Skeletal muscle tissue (tissue), 4 donors: ENCODE data around the gene GNAT1. TPM values are rescaled to one million over a fixed set of nuclear protein-coding genes. Genes with fewer than 3 reads are reported as not detected.

Source experiments
- H3K27ac ChIP-seq: one replicate; pipeline ENCODE4 v1.7.0; 2013; ENCODE audit warnings: mild to moderate bottlenecking, low read depth, low read length, inconsistent platforms
- H3K27me3 ChIP-seq, 3 donors: one replicate each; pipeline ENCODE4 v1.7.0; 2013; ENCODE audit warnings: low read length in 3 of 3; ENCODE audit not compliant: control insufficient read depth in 3 of 3, insufficient read depth in 3 of 3
- H3K36me3 ChIP-seq, 3 donors: one replicate each; pipeline ENCODE4 v1.7.0; 2013; ENCODE audit warnings: low read length in 3 of 3; ENCODE audit not compliant: control insufficient read depth in 3 of 3, insufficient read depth in 3 of 3
- H3K4me1 ChIP-seq, 3 donors: one replicate each; pipeline ENCODE4 v1.7.0; 2013; ENCODE audit warnings: low read length in 3 of 3, mild to moderate bottlenecking in 3 of 3; ENCODE audit not compliant: control insufficient read depth in 3 of 3, insufficient read depth in 3 of 3
- H3K4me3 ChIP-seq, 3 donors: one replicate each; pipeline ENCODE4 v1.7.0; 2013; ENCODE audit warnings: low read length in 3 of 3
- H3K9ac ChIP-seq, 3 donors: one replicate each; pipeline ENCODE4 v1.7.0; 2013; ENCODE audit warnings: low read length in 3 of 3, mild to moderate bottlenecking in 3 of 3, moderate library complexity in 2 of 3, low read depth in 1 of 3
- H3K9me3 ChIP-seq, 3 donors: one replicate each; pipeline ENCODE4 v1.7.0; 2013; ENCODE audit warnings: low read length in 3 of 3; ENCODE audit not compliant: control insufficient read depth in 3 of 3
- total RNA-seq: library from RNA; depleted of rRNA; stranded (reverse); fragments of >200 nt; gene quantifications from one replicate; pipeline ENCODE4 v1.2.3, GENCODE V29; 2014
- donor health status: Osteomylitis.

GNAT1 gene
- total RNA-seq, 1 donor from 2014 or later: not detected

DNA sequence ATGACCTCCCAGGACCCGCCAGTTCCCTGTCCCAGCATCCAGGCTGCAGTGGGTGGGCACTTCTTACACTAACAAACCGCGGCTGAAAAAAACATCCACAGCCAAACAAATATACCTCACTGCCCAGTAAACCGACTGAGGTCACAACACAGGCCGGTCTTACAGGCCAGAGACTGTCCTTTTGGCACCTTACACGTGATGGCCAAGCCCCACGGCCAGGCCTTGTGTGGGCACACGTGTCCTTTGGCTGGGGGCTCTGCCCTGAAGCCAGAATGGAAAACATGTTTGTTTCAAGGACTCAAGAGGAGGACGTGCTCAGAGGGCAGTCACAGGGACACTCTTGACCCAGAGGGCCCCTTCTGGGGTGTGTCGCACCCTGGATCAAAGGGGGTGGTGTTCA is 23.4 kb downstream of the GNAT1 start:
- H3K27ac ChIP-seq: no peak overlapping the region
- no peaks in the 10 kb centered on the region for H3K9me3 ChIP-seq

DNA sequence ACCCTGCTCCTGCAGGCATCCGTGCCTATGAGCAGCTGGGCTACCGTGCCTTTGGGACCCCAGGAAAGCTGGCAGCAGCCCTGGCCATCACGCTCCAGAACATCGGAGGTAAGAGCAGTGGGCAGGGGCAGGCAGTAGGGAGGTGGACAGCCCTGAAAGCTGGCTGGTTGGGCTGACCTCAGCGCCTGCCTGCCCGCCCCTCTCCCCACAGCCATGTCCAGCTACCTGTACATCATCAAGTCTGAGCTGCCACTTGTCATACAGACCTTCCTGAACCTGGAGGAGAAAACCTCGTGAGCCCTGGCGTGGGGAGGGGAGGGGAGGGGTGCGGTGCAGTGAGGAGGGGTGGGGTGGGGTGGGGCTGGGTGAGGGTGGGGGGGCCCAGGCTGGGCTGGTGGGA is 24.1 kb downstream of the GNAT1 start:
- Histone ChIP-seq H3K27me3 (no peaks in the 10 kb centered on the region), H3K27ac (no peak overlapping the region), H3K9ac (no peak overlapping the region), H3K36me3 (peaks cover 10 to 32% (median 16%) of the 10 kb centered on the region in 3 donors), H3K4me3 (no peak overlapping the region), H3K9me3 (no peaks in the 10 kb centered on the region), H3K4me1 (peaks cover 13 to 66% (median 37%) of the 10 kb centered on the region in 3 donors)

More for the DNA sequence above, 23.4 kb downstream of the GNAT1 start:
- Histone ChIP-seq H3K27me3 (no peaks in the 10 kb centered on the region), H3K9ac (peak overlapping the region in 1 of 3 donors; percentile 69), H3K36me3 (peaks cover 10 to 29% (median 16%) of the 10 kb centered on the region in 3 donors), H3K4me1 (peaks cover 12 to 66% (median 37%) of the 10 kb centered on the region in 3 donors), H3K4me3 (no peak overlapping the region)

DNA sequence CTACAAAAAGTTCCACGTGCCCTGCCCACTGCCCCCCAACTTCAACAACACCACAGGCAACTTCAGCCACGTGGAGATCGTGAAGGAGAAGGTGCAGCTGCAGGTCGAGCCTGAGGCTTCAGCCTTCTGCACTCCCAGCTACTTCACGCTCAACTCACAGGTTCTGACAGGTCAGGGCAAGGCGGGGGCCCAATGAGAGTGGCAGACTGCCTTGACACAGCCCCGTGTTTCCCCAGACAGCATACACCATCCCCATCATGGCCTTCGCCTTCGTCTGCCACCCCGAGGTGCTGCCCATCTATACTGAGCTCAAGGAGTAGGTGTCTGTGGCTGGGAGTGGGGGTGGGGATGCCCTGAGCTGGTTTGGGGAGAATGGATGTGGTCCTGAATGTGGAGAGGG is 26.3 kb downstream of the GNAT1 start:
- H3K4me1 ChIP-seq: peaks cover 20 to 59% (median 30%) of the 10 kb centered on the region in 3 donors
- peaks cover 10 to 32% (median 16%) of the 10 kb centered on the region in 3 donors for H3K36me3 ChIP-seq
- no peaks in the 10 kb centered on the region for H3K27me3 ChIP-seq
- no peak overlapping the region for H3K27ac ChIP-seq
- peak overlapping the region in 1 of 3 donors; percentile 16 for H3K9ac ChIP-seq
- H3K4me3 ChIP-seq: no peak overlapping the region
- H3K9me3 ChIP-seq: no peaks in the 10 kb centered on the region

DNA sequence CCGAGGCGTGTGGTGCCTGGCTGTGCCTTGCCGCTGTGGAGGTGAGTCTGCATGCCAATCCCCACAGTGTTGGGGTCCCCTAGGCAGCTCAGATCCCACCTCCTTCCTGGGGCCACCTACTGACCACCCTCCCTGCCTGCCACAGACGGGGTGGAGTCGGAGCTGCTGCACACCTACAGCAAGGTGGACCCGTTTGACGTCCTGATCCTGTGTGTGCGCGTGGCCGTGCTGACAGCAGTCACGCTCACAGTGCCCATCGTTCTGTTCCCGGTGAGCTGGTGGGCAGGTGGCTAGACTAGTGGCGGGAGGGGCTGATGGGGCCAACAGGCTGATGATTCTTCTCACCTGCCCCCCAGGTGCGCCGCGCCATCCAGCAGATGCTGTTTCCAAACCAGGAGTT is 27.0 kb downstream of the GNAT1 start:
- Histone ChIP-seq H3K9ac (peak overlapping the region in 1 of 3 donors; percentile 8), H3K4me1 (peaks cover 20 to 51% (median 23%) of the 10 kb centered on the region in 3 donors), H3K36me3 (peaks cover 10 to 32% (median 16%) of the 10 kb centered on the region in 3 donors), H3K4me3 (no peak overlapping the region), H3K9me3 (no peaks in the 10 kb centered on the region), H3K27ac (no peak overlapping the region), H3K27me3 (no peaks in the 10 kb centered on the region)

DNA sequence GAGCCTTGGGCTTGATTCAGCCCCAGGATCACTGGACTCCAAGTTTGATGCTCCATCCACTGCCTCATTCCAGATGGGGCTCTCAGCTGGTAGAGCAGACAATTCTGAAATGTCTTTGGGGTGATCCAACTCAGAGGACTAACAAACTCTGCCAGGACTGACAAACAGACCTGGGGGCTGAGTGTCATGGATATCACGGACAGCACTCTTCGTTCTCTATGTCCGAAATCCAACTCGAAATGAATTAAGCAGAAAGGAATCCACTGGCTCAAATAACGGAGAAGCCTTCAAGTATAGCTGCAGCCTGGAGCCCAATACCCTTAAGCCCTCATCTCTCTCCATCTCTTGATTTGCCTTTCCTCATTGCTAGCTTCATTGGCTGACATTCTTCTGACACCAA is 27.9 kb downstream of the GNAT1 start:
- Histone ChIP-seq H3K9me3 (no peaks in the 10 kb centered on the region), H3K4me1 (peaks cover 15 to 43% (median 20%) of the 10 kb centered on the region in 3 donors), H3K9ac (no peak overlapping the region), H3K36me3 (peaks cover 10 to 32% (median 13%) of the 10 kb centered on the region in 3 donors), H3K4me3 (no peak overlapping the region), H3K27ac (no peak overlapping the region), H3K27me3 (no peaks in the 10 kb centered on the region)

DNA sequence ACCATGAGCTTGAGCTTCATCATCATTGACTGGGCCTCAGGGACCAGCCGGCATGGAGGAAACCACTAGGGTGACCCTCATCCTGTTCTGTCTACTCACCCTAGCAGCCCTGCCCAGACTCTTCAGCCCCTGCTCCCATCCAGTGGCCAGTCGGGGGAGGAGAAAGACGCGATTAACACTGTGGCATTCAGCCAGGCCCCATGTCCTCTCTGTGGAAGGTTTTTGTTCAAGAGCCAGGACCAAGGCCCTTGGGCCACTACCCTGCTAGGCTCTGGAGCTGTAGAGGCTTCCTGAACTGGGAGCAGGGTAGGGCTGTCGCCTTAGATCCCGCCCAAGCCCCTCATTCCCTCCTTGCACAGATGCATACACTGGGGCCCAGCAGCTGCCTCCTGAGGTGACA is 28.7 kb downstream of the GNAT1 start:
- Histone ChIP-seq H3K27ac (no peak overlapping the region), H3K4me3 (no peak overlapping the region), H3K36me3 (peaks cover 10 to 27% (median 11%) of the 10 kb centered on the region in 3 donors), H3K4me1 (peaks cover 7 to 34% (median 20%) of the 10 kb centered on the region in 3 donors), H3K27me3 (no peaks in the 10 kb centered on the region), H3K9ac (peak overlapping the region in 1 of 3 donors; percentile 40), H3K9me3 (no peaks in the 10 kb centered on the region)

DNA sequence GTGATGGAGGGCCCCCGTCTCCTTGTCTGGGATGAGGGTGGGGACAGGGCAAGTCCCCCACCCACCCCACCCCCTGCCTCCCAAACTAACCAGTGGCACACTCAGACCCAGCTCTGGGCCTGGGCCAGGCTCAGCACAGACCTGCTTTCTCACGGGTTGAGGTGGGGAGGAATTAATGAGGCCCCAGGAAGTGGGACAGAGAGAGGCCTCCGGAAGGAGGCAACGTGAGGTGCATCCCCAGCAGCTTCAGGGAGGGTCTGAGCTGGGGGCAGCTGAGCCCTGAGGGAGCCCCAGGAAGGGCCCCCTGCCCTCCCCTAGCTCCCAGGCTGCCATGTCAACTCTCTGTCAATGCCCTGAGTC is 29.6 kb downstream of the GNAT1 start:
- Histone ChIP-seq H3K4me1 (peaks cover 12 to 34% (median 23%) of the 10 kb centered on the region in 3 donors), H3K9ac (peak overlapping the region in 1 of 3 donors; percentile 72), H3K27ac (no peak overlapping the region), H3K9me3 (no peaks in the 10 kb centered on the region), H3K4me3 (no peak overlapping the region), H3K36me3 (peaks cover 10 to 25% (median 11%) of the 10 kb centered on the region in 3 donors), H3K27me3 (no peaks in the 10 kb centered on the region)

DNA sequence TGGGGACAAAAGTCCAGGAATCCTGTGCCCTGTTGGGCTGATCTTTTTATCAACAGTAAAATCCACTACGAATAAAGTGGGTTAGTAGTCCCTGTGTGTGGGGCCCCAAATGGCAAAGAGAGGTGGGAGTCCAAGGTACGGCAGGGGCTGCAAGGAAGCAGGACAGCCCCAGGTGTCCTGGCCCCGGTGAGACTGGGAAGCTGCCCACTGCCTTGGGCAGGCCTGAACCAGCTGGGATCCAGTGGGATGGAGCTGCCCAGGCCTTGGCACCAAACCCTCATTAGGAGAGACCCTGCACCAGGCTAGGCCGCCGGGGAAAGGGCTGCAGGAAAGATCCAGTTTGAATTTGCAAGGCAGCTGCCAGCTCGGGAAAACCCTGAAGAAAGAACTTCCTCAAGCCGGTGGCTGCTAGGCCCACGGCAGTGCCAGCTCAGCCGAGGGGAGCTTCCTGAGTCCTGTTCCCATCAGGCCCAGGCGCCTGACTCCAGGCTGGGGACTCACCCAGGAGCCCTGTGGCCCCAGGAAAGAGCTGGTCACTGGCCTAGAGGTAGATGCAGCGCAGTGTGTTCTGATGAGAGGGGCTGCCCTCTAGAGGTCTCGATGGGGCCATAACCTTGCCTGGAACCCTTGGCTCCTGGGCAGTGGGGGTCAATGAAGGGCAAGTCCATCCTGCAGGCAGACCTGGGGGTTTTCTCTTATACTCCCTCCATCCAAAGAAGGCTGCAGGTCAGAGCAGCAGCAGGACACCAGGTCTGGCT is 30.2 kb downstream of the GNAT1 start:
- Histone ChIP-seq H3K27me3 (no peaks in the 10 kb centered on the region), H3K4me1 (peaks cover 16 to 37% (median 26%) of the 10 kb centered on the region in 3 donors), H3K9ac (peak overlapping the region in 2 of 3 donors; percentile 32 to 72), H3K4me3 (no peak overlapping the region), H3K36me3 (peaks cover 10 to 24% (median 11%) of the 10 kb centered on the region in 3 donors), H3K27ac (no peak overlapping the region), H3K9me3 (no peaks in the 10 kb centered on the region)

DNA sequence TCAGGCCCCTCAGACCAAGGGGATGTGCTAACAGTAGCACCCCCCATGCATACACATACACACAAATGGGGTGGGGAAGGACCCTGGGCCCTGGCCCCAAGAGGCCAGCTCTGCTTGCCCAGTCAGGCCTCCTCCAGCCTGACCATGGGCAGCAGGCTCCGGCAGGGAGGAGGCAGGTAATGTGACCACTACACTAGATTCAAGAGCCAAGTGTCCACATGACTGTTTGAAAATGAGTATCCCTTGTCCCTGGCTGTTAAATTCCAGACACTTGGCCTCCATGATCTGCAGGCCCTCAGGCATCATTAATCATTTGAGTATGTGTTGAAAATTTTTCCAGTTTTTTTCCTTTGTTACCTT is 30.7 kb downstream of the GNAT1 start:
- no peak overlapping the region for H3K27ac ChIP-seq
- peaks cover 21 to 42% (median 30%) of the 10 kb centered on the region in 3 donors for H3K4me1 ChIP-seq

DNA sequence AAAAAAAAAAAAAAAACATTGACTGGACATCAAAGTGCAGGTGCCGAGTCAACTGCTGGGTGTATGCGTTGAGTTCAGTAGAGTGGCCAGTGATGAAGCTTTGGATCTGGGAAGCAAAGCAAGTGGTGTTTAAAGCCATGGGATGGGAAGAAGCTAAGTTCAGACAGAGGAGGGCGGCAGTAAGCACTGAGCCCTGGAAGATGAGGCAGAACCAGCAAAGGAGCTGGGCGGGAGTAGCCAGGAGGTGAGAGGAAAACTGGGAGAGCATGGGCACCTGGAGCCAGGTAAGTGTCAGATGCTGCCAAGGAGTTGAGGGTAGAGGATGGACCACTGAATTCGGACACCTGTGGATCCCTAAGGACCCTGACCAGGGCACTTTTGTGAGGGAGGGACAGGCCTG is 33.2 kb downstream of the GNAT1 start:
- Histone ChIP-seq H3K9ac (no peak overlapping the region), H3K9me3 (no peaks in the 10 kb centered on the region), H3K4me1 (peaks cover 29 to 36% (median 31%) of the 10 kb centered on the region in 3 donors), H3K27me3 (no peaks in the 10 kb centered on the region), H3K36me3 (peaks cover 0 to 3% (median 0%) of the 10 kb centered on the region in 3 donors), H3K4me3 (no peak overlapping the region), H3K27ac (no peak overlapping the region)

More for the DNA sequence above, 30.7 kb downstream of the GNAT1 start:
- no peaks in the 10 kb centered on the region for H3K27me3 ChIP-seq
- no peak overlapping the region for H3K4me3 ChIP-seq
- H3K36me3 ChIP-seq: peaks cover 10 to 21% (median 11%) of the 10 kb centered on the region in 3 donors
- no peaks in the 10 kb centered on the region for H3K9me3 ChIP-seq
- peak overlapping the region in 1 of 3 donors; percentile 72 for H3K9ac ChIP-seq
